Right atrium auricular region (tissue), 2 donors: ENCODE results near the gene PSMB3. TPM values are rescaled to one million over a fixed set of nuclear protein-coding genes. Genes with fewer than 3 reads are reported as not detected.
A peak's percentile ranks its signal among the peaks of the same experiment; 100 is the strongest.
"Not testable (repeated sequence)": the region's sequence is repeated elsewhere in the genome, so short reads cannot be mapped to it uniquely, and the experiment has no call there.

ENCODE experiments used
- DNase-seq: peaks from one replicate; pipeline ENCODE4 v3.0.0-alpha.2; 2019; ENCODE audit warnings: low spot score
- H3K27ac ChIP-seq, 2 donors: fragments of 200-600 bp; sonication (generic); 1 replicate in 1 of 2; 2 replicates in 1 of 2; pipeline ENCODE4 v1.5.1; 2016 to 2019
- H3K27me3 ChIP-seq, 2 donors: fragments of 200-600 bp; sonication (generic); one replicate each; pipeline versions ENCODE4 v1.5.1 to v1.6.0; 2017 to 2019
- H3K36me3 ChIP-seq: fragments of 200-600 bp; sonication (generic); one replicate; pipeline ENCODE4 v1.5.1; 2016
- H3K4me1 ChIP-seq, 2 donors: fragments of 200-600 bp; sonication (generic); one replicate each; pipeline versions ENCODE4 v1.5.1 to v1.6.0; 2017 to 2019
- H3K4me3 ChIP-seq, 2 donors: fragments of 200-600 bp; sonication (generic); 1 replicate in 1 of 2; 2 replicates in 1 of 2; pipeline ENCODE4 v1.5.1; 2017 to 2019; ENCODE audit warnings: mild to moderate bottlenecking in 1 of 2, moderate library complexity in 1 of 2
- H3K9me3 ChIP-seq, 2 donors: fragments of 200-600 bp; sonication (generic); one replicate each; pipeline ENCODE4 v1.5.1; 2019
- total RNA-seq, 2 donors: library from RNA; depleted of rRNA; stranded (reverse); fragments of >200 nt; gene quantifications; one replicate each; pipeline ENCODE4 v1.1.0, GENCODE V29; 2016
- TF ChIP-seq, protein P1 (sequence below), 2 donors: fragments of 200-600 bp; sonication (generic); IDR thresholded peaks; one replicate each; pipeline ENCODE4 v1.5.1; 2019; ENCODE audit warnings: antibody characterized with exemption in 2 of 2

Gene PSMB3
- total RNA-seq, 2 donors from 2014 or later: 185 to 200 TPM

DNA sequence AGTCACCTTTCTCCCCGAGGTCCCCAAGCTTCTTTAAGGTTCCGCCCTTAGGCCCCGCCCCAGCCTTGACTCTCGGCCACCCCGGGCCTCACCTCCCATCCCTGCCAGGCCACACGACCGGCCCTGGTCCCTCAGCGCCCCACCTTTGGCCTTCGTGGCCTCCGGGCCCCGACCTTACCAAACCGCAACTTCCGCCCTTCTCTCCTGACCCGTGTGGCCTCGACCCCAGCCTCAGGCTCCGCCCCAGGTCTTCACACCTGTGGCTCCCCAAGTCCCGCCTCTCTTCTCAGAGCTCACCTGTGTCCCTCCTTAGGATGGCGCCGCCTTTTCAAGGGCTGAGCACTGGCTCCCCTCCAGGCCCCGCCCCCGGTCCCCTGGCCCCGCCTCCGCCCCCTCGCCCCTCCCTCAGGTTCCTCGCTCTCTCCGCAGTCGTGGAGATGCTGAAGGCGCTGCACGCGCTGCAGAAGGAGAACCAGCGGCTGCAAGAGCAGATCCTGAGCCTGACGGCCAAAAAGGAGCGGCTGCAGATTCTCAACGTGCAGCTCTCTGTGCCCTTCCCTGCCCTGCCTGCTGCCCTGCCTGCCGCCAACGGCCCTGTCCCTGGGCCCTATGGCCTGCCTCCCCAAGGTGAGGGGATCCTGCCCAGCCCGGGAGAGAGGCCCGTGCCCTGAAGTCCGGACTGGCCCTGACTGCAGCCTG lies 32.4 kb upstream of the PSMB3 start:
- TF ChIP-seq, protein P1, sequence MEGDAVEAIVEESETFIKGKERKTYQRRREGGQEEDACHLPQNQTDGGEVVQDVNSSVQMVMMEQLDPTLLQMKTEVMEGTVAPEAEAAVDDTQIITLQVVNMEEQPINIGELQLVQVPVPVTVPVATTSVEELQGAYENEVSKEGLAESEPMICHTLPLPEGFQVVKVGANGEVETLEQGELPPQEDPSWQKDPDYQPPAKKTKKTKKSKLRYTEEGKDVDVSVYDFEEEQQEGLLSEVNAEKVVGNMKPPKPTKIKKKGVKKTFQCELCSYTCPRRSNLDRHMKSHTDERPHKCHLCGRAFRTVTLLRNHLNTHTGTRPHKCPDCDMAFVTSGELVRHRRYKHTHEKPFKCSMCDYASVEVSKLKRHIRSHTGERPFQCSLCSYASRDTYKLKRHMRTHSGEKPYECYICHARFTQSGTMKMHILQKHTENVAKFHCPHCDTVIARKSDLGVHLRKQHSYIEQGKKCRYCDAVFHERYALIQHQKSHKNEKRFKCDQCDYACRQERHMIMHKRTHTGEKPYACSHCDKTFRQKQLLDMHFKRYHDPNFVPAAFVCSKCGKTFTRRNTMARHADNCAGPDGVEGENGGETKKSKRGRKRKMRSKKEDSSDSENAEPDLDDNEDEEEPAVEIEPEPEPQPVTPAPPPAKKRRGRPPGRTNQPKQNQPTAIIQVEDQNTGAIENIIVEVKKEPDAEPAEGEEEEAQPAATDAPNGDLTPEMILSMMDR (IDR thresholded peaks at IDR 0.05): no peak
- Histone ChIP-seq H3K27ac (no peak overlapping the region), H3K36me3 (peaks cover 86% of the 10 kb centered on the region), H3K4me3 (no peak overlapping the region), H3K4me1 (peaks cover 0 to 12% of the 10 kb centered on the region in 2 donors), H3K27me3 (no peaks in the 10 kb centered on the region), H3K9me3 (no peaks in the 10 kb centered on the region)
- no peak for DNase-seq

- DNase-seq: no peak
- Histone ChIP-seq H3K4me1 (peaks cover 0 to 15% of the 10 kb centered on the region in 2 donors), H3K27me3 (no peaks in the 10 kb centered on the region), H3K36me3 (peaks cover 83% of the 10 kb centered on the region), H3K4me3 (no peak overlapping the region), H3K27ac (no peak overlapping the region), H3K9me3 (no peaks in the 10 kb centered on the region)
- TF ChIP-seq, protein P1 (IDR thresholded peaks at IDR 0.05): no peak
These were observed 31.6 kb upstream of the PSMB3 start for GRCh38 chr17:38720941-38721340.

DNA sequence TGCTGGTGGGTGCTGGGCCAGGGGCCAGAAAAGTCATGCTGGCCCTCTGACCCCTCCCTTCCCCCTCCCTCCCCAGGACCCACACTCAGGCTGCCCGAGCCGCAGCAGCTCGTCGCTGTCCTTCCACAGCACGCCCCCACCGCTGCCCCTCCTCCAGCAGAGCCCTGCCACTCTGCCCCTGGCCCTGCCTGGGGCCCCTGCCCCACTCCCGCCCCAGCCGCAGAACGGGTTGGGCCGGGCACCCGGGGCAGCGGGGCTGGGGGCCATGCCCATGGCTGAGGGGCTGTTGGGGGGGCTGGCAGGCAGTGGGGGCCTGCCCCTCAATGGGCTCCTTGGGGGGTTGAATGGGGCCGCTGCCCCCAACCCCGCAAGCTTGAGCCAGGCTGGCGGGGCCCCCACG lies 30.7 kb upstream of the PSMB3 start:
- H3K27ac ChIP-seq: no peak overlapping the region
- no peak overlapping the region for H3K4me3 ChIP-seq
- TF ChIP-seq, protein P1 (IDR thresholded peaks at IDR 0.05): no peak
- H3K27me3 ChIP-seq: no peaks in the 10 kb centered on the region
- peaks cover 74% of the 10 kb centered on the region for H3K36me3 ChIP-seq
- no peaks in the 10 kb centered on the region for H3K9me3 ChIP-seq
- peaks cover 0 to 15% of the 10 kb centered on the region in 2 donors for H3K4me1 ChIP-seq
- no peak for DNase-seq

DNA sequence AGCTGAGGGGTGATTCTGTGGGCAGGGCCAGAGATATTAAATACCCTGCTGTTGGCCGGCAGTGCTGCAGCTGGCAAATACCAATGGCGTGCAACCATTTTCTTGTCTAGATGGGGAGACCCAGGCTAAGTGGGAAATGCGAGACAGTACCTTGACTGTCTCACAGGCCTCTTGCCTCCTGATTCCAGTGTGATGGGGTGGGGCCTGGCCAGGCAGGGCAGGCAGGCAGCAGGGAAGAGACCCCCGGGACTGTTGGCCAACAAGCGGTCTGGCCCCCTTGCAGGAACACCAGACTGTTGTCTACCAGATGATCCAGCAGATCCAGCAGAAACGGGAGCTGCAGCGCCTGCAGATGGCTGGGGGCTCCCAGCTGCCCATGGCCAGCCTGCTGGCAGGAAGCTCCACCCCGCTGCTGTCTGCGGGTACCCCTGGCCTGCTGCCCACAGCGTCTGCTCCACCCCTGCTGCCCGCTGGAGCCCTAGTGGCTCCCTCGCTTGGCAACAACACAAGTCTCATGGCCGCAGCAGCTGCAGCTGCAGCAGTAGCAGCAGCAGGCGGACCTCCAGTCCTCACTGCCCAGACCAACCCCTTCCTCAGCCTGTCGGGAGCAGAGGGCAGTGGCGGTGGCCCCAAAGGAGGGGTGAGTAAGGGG lies 28.1 kb upstream of the PSMB3 start:
- Histone ChIP-seq H3K27ac (peak overlapping the region in 1 of 2 donors; percentile 42), H3K36me3 (peaks cover 50% of the 10 kb centered on the region), H3K4me3 (no peak overlapping the region), H3K9me3 (no peaks in the 10 kb centered on the region), H3K4me1 (peaks cover 0 to 29% of the 10 kb centered on the region in 2 donors), H3K27me3 (no peaks in the 10 kb centered on the region)
- no peak for DNase-seq
- TF ChIP-seq, protein P1 (IDR thresholded peaks at IDR 0.05): no peak

DNA sequence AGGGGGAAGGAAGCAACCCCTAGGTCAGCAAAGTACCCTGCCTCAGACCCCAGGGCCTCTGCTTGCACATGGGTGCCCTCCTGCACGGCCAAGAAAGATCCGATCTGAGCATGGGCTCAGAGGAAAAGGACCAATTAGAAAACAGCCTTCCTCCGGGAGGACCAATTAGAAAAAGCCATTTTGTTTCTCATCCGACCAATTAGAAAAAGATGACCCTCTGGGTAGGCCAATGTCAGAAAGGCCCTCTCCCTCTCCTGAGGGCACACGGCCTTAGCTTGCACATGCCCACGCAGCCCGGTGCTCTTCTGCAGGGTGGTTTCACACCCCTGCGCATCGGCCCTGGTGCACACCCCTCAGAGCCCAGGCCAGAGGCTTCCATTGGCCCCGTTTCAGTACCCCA lies 27.5 kb upstream of the PSMB3 start:
- Histone ChIP-seq H3K4me3 (no peak overlapping the region), H3K9me3 (no peaks in the 10 kb centered on the region), H3K27ac (peak overlapping the region in 1 of 2 donors; percentile 42), H3K4me1 (peaks cover 0 to 33% of the 10 kb centered on the region in 2 donors), H3K36me3 (peaks cover 45% of the 10 kb centered on the region), H3K27me3 (no peaks in the 10 kb centered on the region)
- DNase-seq: no peak
- TF ChIP-seq, protein P1 (IDR thresholded peaks at IDR 0.05): no peak

GRCh38 chr17:38726145-38726544 lies 26.4 kb upstream of the PSMB3 start:
- not testable (repeated sequence) for H3K4me3 ChIP-seq, H3K27ac ChIP-seq, DNase-seq, H3K9me3 ChIP-seq, H3K27me3 ChIP-seq
- H3K4me1 ChIP-seq: peaks cover 0 to 39% of the 10 kb centered on the region in 2 donors
- peaks cover 34% of the 10 kb centered on the region for H3K36me3 ChIP-seq
